ENCODE results near the gene DNAH14. TPM values are rescaled to one million over a fixed set of nuclear protein-coding genes. Genes with fewer than 3 reads are reported as not detected.

DNAH14 gene
- polyA plus RNA-seq, 1 donor (not counting 4 experiments of a cell fraction or from before 2014, with no cell fraction given): 6.4 TPM

GRCh38 chr1:225111000-225111399 is 181.5 kb downstream of the DNAH14 start:
- dilution Hi-C loops (cut with MboI; ENCODE audit: extremely low pct_ligation_motif_present, low sequenced_read_pairs): no loop called here
- FAIRE-seq (no peak), DNase-seq (ENCODE audit: low read depth, low spot score) (no peak)
- Histone ChIP-seq H3K27me3 (ENCODE audit: control insufficient read depth, extremely low read depth, insufficient read depth, low read length) (no peaks in the 10 kb centered on the region), H3K4me1 (ENCODE audit: control insufficient read depth, extremely low read depth, insufficient read depth, low read length) (no peaks in the 10 kb centered on the region), H3K4me3 (ENCODE audit: control insufficient read depth in 2 of 3, extremely low read depth in 1 of 3, insufficient read depth in 2 of 3, low read depth in 1 of 3, low read length in 3 of 3) (no peak overlapping the region), H3K9ac (ENCODE audit: control insufficient read depth, extremely low read depth, insufficient read depth, low read length) (no peak overlapping the region), H2AFZ (ENCODE audit: control insufficient read depth, low read length) (no peak overlapping the region), H3K27ac (ENCODE audit: control insufficient read depth, insufficient read depth, low read length) (no peak overlapping the region), H3K4me2 (ENCODE audit: control insufficient read depth, extremely low read depth, insufficient read depth, low read depth, low read length) (no peak overlapping the region), H3K79me2 (ENCODE audit: control insufficient read depth, insufficient read depth, low read length) (no peaks in the 10 kb centered on the region), H4K20me1 (ENCODE audit: control insufficient read depth, extremely low read depth, insufficient read depth, low read length) (no peaks in the 10 kb centered on the region), H3K36me3 (ENCODE audit: control insufficient read depth in 2 of 2, extremely low read depth in 1 of 2, insufficient read depth in 2 of 2, low read length in 2 of 2) (no peaks in the 10 kb centered on the region), H3K9me3 (ENCODE audit: control insufficient read depth, low read depth, low read length) (no peaks in the 10 kb centered on the region), H3K9me1 (ENCODE audit: control insufficient read depth, extremely low read depth, insufficient read depth, low read length) (no peaks in the 10 kb centered on the region)
- TF ChIP-seq CTCF (optimal IDR thresholded peaks at IDR 0.05 in 1 of 3, IDR thresholded peaks at IDR 0.05 in 1 of 3, conservative IDR thresholded peaks at IDR 0.05 in 1 of 3; ENCODE audit: extremely low read depth in 1 of 3, insufficient read depth in 2 of 3, low read length in 3 of 3) (no peak), EZH2 (IDR thresholded peaks at IDR 0.05; ENCODE audit: low read length) (no peak)

GRCh38 chr1:225113265-225113664 is 183.8 kb downstream of the DNAH14 start:
- dilution Hi-C loops (cut with MboI; ENCODE audit: extremely low pct_ligation_motif_present, low sequenced_read_pairs): no loop called here
- no peak for FAIRE-seq

More at GRCh38 chr1:225113265-225113664, 183.8 kb downstream of the DNAH14 start:
- Histone ChIP-seq H3K4me2 (ENCODE audit: control insufficient read depth, extremely low read depth, insufficient read depth, low read depth, low read length) (no peak overlapping the region), H3K4me1 (ENCODE audit: control insufficient read depth, extremely low read depth, insufficient read depth, low read length) (no peaks in the 10 kb centered on the region), H3K4me3 (ENCODE audit: control insufficient read depth in 2 of 3, extremely low read depth in 1 of 3, insufficient read depth in 2 of 3, low read depth in 1 of 3, low read length in 3 of 3) (no peak overlapping the region), H3K27me3 (ENCODE audit: control insufficient read depth, extremely low read depth, insufficient read depth, low read length) (no peaks in the 10 kb centered on the region), H3K79me2 (ENCODE audit: control insufficient read depth, insufficient read depth, low read length) (no peaks in the 10 kb centered on the region), H3K9me3 (ENCODE audit: control insufficient read depth, low read depth, low read length) (no peaks in the 10 kb centered on the region), H3K9me1 (ENCODE audit: control insufficient read depth, extremely low read depth, insufficient read depth, low read length) (no peaks in the 10 kb centered on the region), H3K9ac (ENCODE audit: control insufficient read depth, extremely low read depth, insufficient read depth, low read length) (no peak overlapping the region), H2AFZ (ENCODE audit: control insufficient read depth, low read length) (no peak overlapping the region), H4K20me1 (ENCODE audit: control insufficient read depth, extremely low read depth, insufficient read depth, low read length) (no peaks in the 10 kb centered on the region), H3K27ac (ENCODE audit: control insufficient read depth, insufficient read depth, low read length) (no peak overlapping the region), H3K36me3 (ENCODE audit: control insufficient read depth in 2 of 2, extremely low read depth in 1 of 2, insufficient read depth in 2 of 2, low read length in 2 of 2) (no peaks in the 10 kb centered on the region)
- no peak for DNase-seq (ENCODE audit: low read depth, low spot score)
- TF ChIP-seq EZH2 (IDR thresholded peaks at IDR 0.05; ENCODE audit: low read length) (no peak), CTCF (optimal IDR thresholded peaks at IDR 0.05 in 1 of 3, IDR thresholded peaks at IDR 0.05 in 1 of 3, conservative IDR thresholded peaks at IDR 0.05 in 1 of 3; ENCODE audit: extremely low read depth in 1 of 3, insufficient read depth in 2 of 3, low read length in 3 of 3) (no peak)
